ENCODE measurements around the gene ADGRL3. TPM values are rescaled to one million over a fixed set of nuclear protein-coding genes. Genes with fewer than 3 reads are reported as not detected.

Gene ADGRL3
- total and polyA plus RNA-seq, 7 donors: under 0.01 to 11.9 (median 5.4) TPM

DNA sequence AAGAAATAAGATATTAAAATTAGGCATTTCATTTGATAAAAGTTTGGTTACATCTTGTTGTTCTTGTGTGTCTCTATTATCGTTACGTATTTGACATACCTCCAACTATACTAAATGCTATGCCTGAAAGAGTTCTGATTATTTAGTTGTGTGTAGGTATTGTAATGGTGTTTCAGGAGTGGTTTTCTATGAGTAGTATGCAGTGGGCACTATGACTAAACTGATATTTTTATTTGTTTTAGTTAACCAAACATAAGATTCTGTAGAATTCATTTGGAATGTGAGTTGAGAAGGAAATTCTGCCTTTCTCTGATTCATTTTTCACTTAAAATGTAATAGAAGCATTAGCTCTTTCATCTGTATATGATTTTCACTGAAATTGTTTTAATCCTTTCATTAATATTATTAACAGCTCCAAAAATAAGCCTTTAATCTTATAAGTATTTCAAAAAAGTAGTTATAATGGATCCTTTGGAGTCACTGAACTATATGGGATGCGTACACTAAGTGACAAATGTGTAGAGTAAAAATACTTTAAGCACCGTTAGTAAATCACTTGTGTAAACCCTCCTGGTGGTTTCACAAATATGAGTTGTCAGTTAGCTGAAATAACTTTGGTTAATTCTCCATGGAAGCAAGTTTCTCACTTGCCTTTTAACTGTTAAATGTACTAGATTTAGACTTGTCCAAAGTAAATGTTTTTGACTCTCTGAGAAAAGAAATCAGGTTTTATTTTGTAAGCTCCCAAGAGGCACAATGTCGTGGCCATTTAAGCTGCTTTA is 388.7 kb downstream of the ADGRL3 start:
- Histone ChIP-seq H3K27me3 (no peaks in the 10 kb centered on the region), H3K9me3 (no peaks in the 10 kb centered on the region), H3K27ac (no peak overlapping the region), H3K36me3 (no peaks in the 10 kb centered on the region), H3K4me3 (no peak overlapping the region), H3K4me1 (no peaks in the 10 kb centered on the region)
- intact Hi-C loops (cut with DNase I): no loop called here
- TF ChIP-seq, protein P1, sequence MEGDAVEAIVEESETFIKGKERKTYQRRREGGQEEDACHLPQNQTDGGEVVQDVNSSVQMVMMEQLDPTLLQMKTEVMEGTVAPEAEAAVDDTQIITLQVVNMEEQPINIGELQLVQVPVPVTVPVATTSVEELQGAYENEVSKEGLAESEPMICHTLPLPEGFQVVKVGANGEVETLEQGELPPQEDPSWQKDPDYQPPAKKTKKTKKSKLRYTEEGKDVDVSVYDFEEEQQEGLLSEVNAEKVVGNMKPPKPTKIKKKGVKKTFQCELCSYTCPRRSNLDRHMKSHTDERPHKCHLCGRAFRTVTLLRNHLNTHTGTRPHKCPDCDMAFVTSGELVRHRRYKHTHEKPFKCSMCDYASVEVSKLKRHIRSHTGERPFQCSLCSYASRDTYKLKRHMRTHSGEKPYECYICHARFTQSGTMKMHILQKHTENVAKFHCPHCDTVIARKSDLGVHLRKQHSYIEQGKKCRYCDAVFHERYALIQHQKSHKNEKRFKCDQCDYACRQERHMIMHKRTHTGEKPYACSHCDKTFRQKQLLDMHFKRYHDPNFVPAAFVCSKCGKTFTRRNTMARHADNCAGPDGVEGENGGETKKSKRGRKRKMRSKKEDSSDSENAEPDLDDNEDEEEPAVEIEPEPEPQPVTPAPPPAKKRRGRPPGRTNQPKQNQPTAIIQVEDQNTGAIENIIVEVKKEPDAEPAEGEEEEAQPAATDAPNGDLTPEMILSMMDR (IDR thresholded peaks at IDR 0.05): no peak
- no peak for DNase-seq
- 86 to 87% methylated on average over 5 of the region's 5 CpGs for WGBS, 2 donors

DNA sequence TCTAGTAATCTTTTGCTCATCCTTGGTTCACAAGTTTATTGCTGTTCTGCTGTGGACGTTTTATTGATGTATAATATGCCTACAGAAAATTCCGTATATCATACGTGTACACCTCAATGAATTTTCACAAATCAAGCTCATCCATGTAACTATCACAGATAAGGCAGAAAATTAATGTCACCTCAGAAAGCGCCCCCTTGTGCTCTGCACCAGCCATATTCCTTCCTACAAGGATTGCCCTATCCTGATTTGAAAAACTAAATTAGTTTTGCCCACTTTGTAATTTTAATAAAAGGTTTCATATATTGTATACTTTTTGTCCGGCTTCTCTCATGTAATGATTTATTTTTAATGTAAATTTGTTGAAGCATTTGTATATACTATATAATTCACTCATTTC is 390.8 kb downstream of the ADGRL3 start:
- Histone ChIP-seq H3K4me3 (no peak overlapping the region), H3K27ac (no peak overlapping the region), H3K27me3 (no peaks in the 10 kb centered on the region), H3K9me3 (no peaks in the 10 kb centered on the region), H3K36me3 (no peaks in the 10 kb centered on the region), H3K4me1 (no peaks in the 10 kb centered on the region)
- TF ChIP-seq POLR2A (IDR thresholded peaks at IDR 0.05) (no peak), EP300 (IDR thresholded peaks at IDR 0.05) (no peak), POLR2AphosphoS5 (IDR thresholded peaks at IDR 0.05) (no peak)
- TF ChIP-seq, protein P1 (IDR thresholded peaks at IDR 0.05): no peak
- no peak for DNase-seq
- intact Hi-C loops (cut with DNase I): no loop called here
- 53 to 75% methylated on average over 5 of the region's 5 CpGs for WGBS, 2 donors

DNA sequence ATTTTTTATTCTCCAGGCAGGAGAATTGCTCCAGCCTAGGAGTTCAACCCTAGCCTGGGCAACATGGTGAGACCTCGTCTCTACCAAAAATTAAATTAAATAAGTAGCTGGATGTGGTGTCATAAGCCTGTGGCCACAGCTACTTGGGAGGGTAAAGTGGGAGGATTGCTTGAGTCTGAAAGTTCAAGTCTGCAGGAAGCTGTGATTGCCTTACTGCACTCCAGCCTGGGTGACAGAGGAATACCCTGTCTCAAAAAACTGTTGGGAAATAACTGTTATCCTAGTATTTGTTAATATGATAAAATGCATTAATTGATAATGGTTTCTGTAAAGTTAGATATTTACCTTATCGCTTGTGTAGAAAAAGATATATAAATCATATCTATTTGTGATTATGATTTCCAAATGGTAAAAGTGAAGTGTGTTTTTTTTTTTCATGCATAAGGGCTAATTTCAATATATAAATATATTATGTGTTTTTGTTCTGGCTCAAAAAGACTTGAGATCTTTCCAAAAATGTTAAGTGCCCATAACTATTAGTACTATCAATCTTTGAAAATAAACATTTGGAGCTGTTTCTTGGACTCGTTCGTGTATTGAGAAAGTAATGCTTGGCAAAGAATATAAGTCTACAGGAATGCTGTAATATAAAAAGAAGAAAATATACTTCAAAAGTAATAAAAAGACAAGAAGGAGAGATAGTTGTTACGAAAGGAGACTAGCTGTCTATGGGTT is 396.6 kb downstream of the ADGRL3 start:
- no peak overlapping the region for H3K4me3 ChIP-seq
- intact Hi-C loops (cut with DNase I): no loop called here
- 80 to 87% methylated on average over 5 of the region's 5 CpGs for WGBS, 2 donors

DNA sequence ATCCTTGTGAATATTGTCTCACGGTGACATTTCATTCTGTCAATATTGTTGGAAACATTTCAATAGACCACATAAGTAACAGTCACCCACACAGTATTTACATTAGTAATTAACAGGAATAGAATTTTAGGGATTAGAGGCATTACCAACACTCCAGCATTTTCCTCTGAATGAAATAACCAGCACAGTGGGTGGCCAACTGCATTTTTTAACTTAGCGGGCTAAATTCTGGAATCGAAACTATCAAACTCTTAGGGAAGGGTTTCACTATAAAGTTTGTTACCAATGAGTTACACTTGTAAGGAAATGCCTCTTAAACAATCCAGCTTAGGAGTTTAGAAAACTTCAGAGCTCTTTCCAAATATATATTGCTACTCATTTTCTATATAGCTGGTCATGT is 403.0 kb downstream of the ADGRL3 start:
- H3K27me3 ChIP-seq: no peaks in the 10 kb centered on the region
- no peaks in the 10 kb centered on the region for H3K4me1 ChIP-seq
- H3K4me3 ChIP-seq: no peak overlapping the region
- TF ChIP-seq POLR2A (IDR thresholded peaks at IDR 0.05): no peak
- TF ChIP-seq POLR2AphosphoS5 (IDR thresholded peaks at IDR 0.05): no peak
- TF ChIP-seq EP300 (IDR thresholded peaks at IDR 0.05): no peak
- TF ChIP-seq, protein P1 (IDR thresholded peaks at IDR 0.05): no peak
- no peak for DNase-seq
- WGBS, 2 donors: 87 to 88% methylated on average over 3 of the region's 3 CpGs
- H3K27ac ChIP-seq: no peak overlapping the region
- intact Hi-C loops (cut with DNase I): no loop called here
- no peaks in the 10 kb centered on the region for H3K36me3 ChIP-seq
- H3K9me3 ChIP-seq: no peaks in the 10 kb centered on the region

More for the DNA sequence above, 396.6 kb downstream of the ADGRL3 start:
- TF ChIP-seq EP300 (IDR thresholded peaks at IDR 0.05): no peak
- TF ChIP-seq, protein P1 (IDR thresholded peaks at IDR 0.05): no peak
- no peak for TF ChIP-seq POLR2AphosphoS5 (IDR thresholded peaks at IDR 0.05)
- H3K27ac ChIP-seq: no peak overlapping the region
- no peak for DNase-seq
- no peaks in the 10 kb centered on the region for H3K27me3 ChIP-seq
- no peaks in the 10 kb centered on the region for H3K9me3 ChIP-seq
- no peaks in the 10 kb centered on the region for H3K36me3 ChIP-seq
- H3K4me1 ChIP-seq: no peaks in the 10 kb centered on the region
